ENCODE results near the gene CNKSR3. TPM values are rescaled to one million over a fixed set of nuclear protein-coding genes. Genes with fewer than 3 reads are reported as not detected.

Gene CNKSR3
- total RNA-seq, 1 experiment from 2014 or later = 5.3 TPM

GRCh38 chr6:154414021-154414813, 96.3 kb downstream of the CNKSR3 start:
- DNase-seq (ENCODE audit: low read depth) = no peak

GRCh38 chr6:154412106-154412820, 98.2 kb downstream of the CNKSR3 start:
- DNase-seq (ENCODE audit: low read depth) = no peak

- no peak for DNase-seq (ENCODE audit: low read depth)
These were observed 99.4 kb downstream of the CNKSR3 start for GRCh38 chr6:154411076-154411475.

- peak; percentile 97 for DNase-seq (ENCODE audit: low read depth)
These were observed 99.8 kb downstream of the CNKSR3 start for GRCh38 chr6:154410619-154411072.

- DNase-seq (ENCODE audit: low read depth) = no peak
These were observed 101.5 kb downstream of the CNKSR3 start for GRCh38 chr6:154408891-154409500.

GRCh38 chr6:154407440-154407839, 103.0 kb downstream of the CNKSR3 start:
- DNase-seq (ENCODE audit: low read depth) = no peak

GRCh38 chr6:154406869-154407268, 103.6 kb downstream of the CNKSR3 start:
- DNase-seq (ENCODE audit: low read depth) = no peak

GRCh38 chr6:154406301-154406700, 104.2 kb downstream of the CNKSR3 start:
- no peak for DNase-seq (ENCODE audit: low read depth)

GRCh38 chr6:154404791-154405400, 105.6 kb downstream of the CNKSR3 start:
- DNase-seq (ENCODE audit: low read depth) = peak; percentile 55

- peak; percentile 84 for DNase-seq (ENCODE audit: low read depth)
These were observed 106.7 kb downstream of the CNKSR3 start for GRCh38 chr6:154403788-154404187.

- DNase-seq (ENCODE audit: low read depth) = no peak
These were observed 108.3 kb downstream of the CNKSR3 start for GRCh38 chr6:154402081-154402780.

GRCh38 chr6:154399097-154399496, 111.4 kb downstream of the CNKSR3 start:
- peak; percentile 59 for DNase-seq (ENCODE audit: low read depth)

- DNase-seq (ENCODE audit: low read depth) = no peak
These were observed 112.8 kb downstream of the CNKSR3 start for GRCh38 chr6:154397491-154398195.

GRCh38 chr6:154395878-154396277, 114.6 kb downstream of the CNKSR3 start:
- DNase-seq (ENCODE audit: low read depth) = no peak

GRCh38 chr6:154395316-154395715, 115.2 kb downstream of the CNKSR3 start:
- DNase-seq (ENCODE audit: low read depth) = no peak

- DNase-seq (ENCODE audit: low read depth) = no peak
These were observed 115.9 kb downstream of the CNKSR3 start for GRCh38 chr6:154394571-154394970.

- no peak for DNase-seq (ENCODE audit: low read depth)
These were observed 120.5 kb downstream of the CNKSR3 start for GRCh38 chr6:154390034-154390433.

GRCh38 chr6:154388803-154389202, 121.7 kb downstream of the CNKSR3 start:
- DNase-seq (ENCODE audit: low read depth) = no peak

- peak; percentile 83 for DNase-seq (ENCODE audit: low read depth)
These were observed 123.4 kb downstream of the CNKSR3 start for GRCh38 chr6:154386848-154387717.

- DNase-seq (ENCODE audit: low read depth) = no peak
These were observed 126.3 kb downstream of the CNKSR3 start for GRCh38 chr6:154384191-154384590.
